Measurements from ENCODE around the gene DKK3. TPM values are rescaled to one million over a fixed set of nuclear protein-coding genes. Genes with fewer than 3 reads are reported as not detected.
A peak's percentile ranks its signal among the peaks of the same experiment; 100 is the strongest.
"Not testable (repeated sequence)": the region's sequence is repeated elsewhere in the genome, so short reads cannot be mapped to it uniquely, and the experiment has no call there.

DKK3 gene
- polyA plus RNA-seq, 2 of the 4 experiments (the other 2 are of a cell fraction): 18.4 to 20.8 TPM

GRCh38 chr11:12042215-12042676, 33.8 kb upstream of the DKK3 start:
- TF ChIP-seq BHLHE40 (IDR thresholded peaks at IDR 0.05; ENCODE audit: low read depth, low read length) (no peak), RFX5 (IDR thresholded peaks at IDR 0.05) (no peak), PHF8 (IDR thresholded peaks at IDR 0.05; ENCODE audit: borderline replicate concordance, low read depth) (no peak), NR3C1 (IDR thresholded peaks at IDR 0.05) (no peak), E2F6 (IDR thresholded peaks at IDR 0.05; ENCODE audit: borderline replicate concordance, low read depth) (no peak), FOSL2 (IDR thresholded peaks at IDR 0.05) (no peak), FOSL2 (CRISPR knock-in tag; IDR thresholded peaks at IDR 0.05) (peak; percentile 31; the same call in 1 of the 2 replicates), MAX (IDR thresholded peaks at IDR 0.05) (no peak), MYC (IDR thresholded peaks at IDR 0.05; ENCODE audit: borderline replicate concordance, low read length) (no peak), EP300 (IDR thresholded peaks at IDR 0.05) (no peak), CEBPB (IDR thresholded peaks at IDR 0.05) (peak in 1 of 2 experiments; percentile 73; a peak in 2 of 4 replicates), ZC3H11A (IDR thresholded peaks at IDR 0.05) (no peak), CHD4 (IDR thresholded peaks at IDR 0.05; ENCODE audit: borderline replicate concordance) (no peak), HOXB13 (CRISPR knock-in tag; IDR thresholded peaks at IDR 0.05; ENCODE audit: low read depth) (no peak), GATA3 (IDR thresholded peaks at IDR 0.05; ENCODE audit: borderline replicate concordance) (peak; percentile 41; the same call in 1 of the 2 replicates)
- no peak for FAIRE-seq
- POLR2A ChIA-PET: no interaction called here
- CTCF ChIA-PET: interaction anchor here (1.2 to 3.8 kb wide), 4 partner anchors 111 to 254 kb away, joined by 4 to 16 read pairs (median 9); no protein-coding TSS in a partner anchor
- H3K27ac ChIP-seq: peak overlapping the region; percentile 85 to 86; a peak in 5 of 6 replicates
- peaks cover 28% of the 10 kb centered on the region for H3K4me1 ChIP-seq
- DNase-seq (ENCODE audit: low read depth in 1 of 2, low spot score in 1 of 2): peak in 1 of 2 experiments; percentile 63
- WGBS (ENCODE audit: missing lambda C conversion rate): 41% methylated on average over 7 of the region's 7 CpGs
- 0 out of 3 replicates have a peak overlapping the region, but pooled peaks have one; percentile 1 for H3K4me2 ChIP-seq
- no peak overlapping the region for H3K4me3 ChIP-seq
- H3K9me3 ChIP-seq: peaks cover 3% of the 10 kb centered on the region; the same call in 1 of the 3 replicates
- ATAC-seq: no peak

GRCh38 chr11:12040719-12041118, 32.3 kb upstream of the DKK3 start:
- FAIRE-seq; H3K4me2 ChIP-seq; H3K9me3 ChIP-seq; H3K4me3 ChIP-seq; POLR2A ChIA-PET; H3K27ac ChIP-seq; DNase-seq (ENCODE audit: low read depth in 1 of 2, low spot score in 1 of 2); ATAC-seq: not testable (repeated sequence)
- H3K4me1 ChIP-seq: peaks cover 25% of the 10 kb centered on the region
- CTCF ChIA-PET: interaction anchor here (0.8 to 3.8 kb wide), 6 partner anchors 108 to 253 kb away, joined by 3 to 16 read pairs (median 5); no protein-coding TSS in a partner anchor
- WGBS (ENCODE audit: missing lambda C conversion rate): 88% methylated on average over 5 of the region's 5 CpGs

DNA sequence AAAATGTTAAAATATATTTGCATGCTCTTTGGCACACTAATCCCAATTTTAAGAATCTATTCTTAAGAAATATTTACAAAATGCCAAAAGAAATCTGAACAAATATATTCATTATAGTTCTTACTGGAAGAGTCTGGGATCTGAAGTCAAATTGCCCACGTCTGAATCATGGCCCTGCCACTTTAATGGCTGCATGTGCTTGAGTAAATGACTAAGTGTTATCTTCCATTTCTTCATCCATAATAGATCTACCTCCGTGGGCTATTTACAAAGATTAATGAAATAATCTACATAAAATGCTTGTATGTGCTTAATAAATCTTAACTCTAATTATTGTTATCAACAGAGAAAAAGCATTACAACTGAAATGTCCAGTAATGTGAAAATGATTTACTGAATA, 24.5 kb upstream of the DKK3 start:
- ATAC-seq: no peak

More for the DNA sequence above, 24.5 kb upstream of the DKK3 start:
- ChIA-PET POLR2A (no interaction called here), CTCF (interaction anchor here (1.9 kb wide), 1 partner anchor 28 kb away, joined by 4 read pairs; no protein-coding TSS in a partner anchor)
- FAIRE-seq (no peak), DNase-seq (ENCODE audit: low read depth in 1 of 2, low spot score in 1 of 2) (no peak)
- WGBS (ENCODE audit: missing lambda C conversion rate): 58% methylated on average over 2 of the region's 2 CpGs
- H3K4me3 ChIP-seq: no peak overlapping the region
- no peaks in the 10 kb centered on the region for H3K9me3 ChIP-seq
- TF ChIP-seq EHMT2 (IDR thresholded peaks at IDR 0.05; ENCODE audit: low read depth) (no peak), GATA3 (IDR thresholded peaks at IDR 0.05; ENCODE audit: borderline replicate concordance) (no peak), NFE2L2 (conservative IDR thresholded peaks at IDR 0.05; ENCODE audit: low read length) (no peak)
- TF ChIP-seq, protein P1, sequence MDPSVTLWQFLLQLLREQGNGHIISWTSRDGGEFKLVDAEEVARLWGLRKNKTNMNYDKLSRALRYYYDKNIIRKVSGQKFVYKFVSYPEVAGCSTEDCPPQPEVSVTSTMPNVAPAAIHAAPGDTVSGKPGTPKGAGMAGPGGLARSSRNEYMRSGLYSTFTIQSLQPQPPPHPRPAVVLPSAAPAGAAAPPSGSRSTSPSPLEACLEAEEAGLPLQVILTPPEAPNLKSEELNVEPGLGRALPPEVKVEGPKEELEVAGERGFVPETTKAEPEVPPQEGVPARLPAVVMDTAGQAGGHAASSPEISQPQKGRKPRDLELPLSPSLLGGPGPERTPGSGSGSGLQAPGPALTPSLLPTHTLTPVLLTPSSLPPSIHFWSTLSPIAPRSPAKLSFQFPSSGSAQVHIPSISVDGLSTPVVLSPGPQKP (IDR thresholded peaks at IDR 0.05; ENCODE audit: low read depth, low read length): no peak
- H3K4me2 ChIP-seq: no peak overlapping the region
- H3K4me1 ChIP-seq: peaks cover 13% of the 10 kb centered on the region
- no peak overlapping the region for H3K27ac ChIP-seq

All from A549 (cell line).